ACC112 (cell line): ENCODE results near the gene CYS1.
"Not testable (repeated sequence)": the region's sequence is repeated elsewhere in the genome, so short reads cannot be mapped to it uniquely, and the experiment has no call there.

Experiments
- H2AFZ ChIP-seq: fragments of 200-600 bp; sonication (generic); one replicate; pipeline ENCODE4 v1.6.0; 2017; ENCODE audit warnings: antibody characterized with exemption, low read length; ENCODE audit not compliant: unreplicated experiment
- H3K27ac ChIP-seq: fragments of 200-600 bp; sonication (generic); 2 replicates; pipeline ENCODE4 v1.5.1; 2014; ENCODE audit warnings: low read depth, mild to moderate bottlenecking, antibody characterized with exemption, low read length, moderate library complexity
- H3K27me3 ChIP-seq: fragments of 200-600 bp; sonication (generic); 2 replicates; pipeline ENCODE4 v1.6.1; 2014; ENCODE audit warnings: mild to moderate bottlenecking, antibody characterized with exemption, low read length, moderate library complexity, mixed read lengths; ENCODE audit not compliant: insufficient read depth
- H3K36me3 ChIP-seq: fragments of 200-600 bp; sonication (generic); 2 replicates; pipeline ENCODE4 v1.6.1; 2016; ENCODE audit warnings: mild to moderate bottlenecking, antibody characterized with exemption, low read length, moderate library complexity, mixed read lengths; ENCODE audit not compliant: insufficient read depth
- H3K4me1 ChIP-seq: fragments of 200-600 bp; sonication (generic); one replicate; pipeline ENCODE4 v1.6.1; 2016; ENCODE audit warnings: low read length, mixed read lengths; ENCODE audit not compliant: insufficient read depth, unreplicated experiment, control insufficient read depth
- H3K4me3 ChIP-seq: fragments of 200-600 bp; sonication (generic); 2 replicates; pipeline ENCODE4 v1.5.1; 2014; ENCODE audit warnings: mild to moderate bottlenecking, low read depth, low read length
- H3K79me2 ChIP-seq: fragments of 200-600 bp; sonication (generic); one replicate; pipeline ENCODE4 v1.6.0; 2016; ENCODE audit warnings: low read length; ENCODE audit not compliant: control insufficient read depth, unreplicated experiment, insufficient read depth

CYS1 gene

GRCh38 chr2:10120158-10120876 lies 40.1 kb upstream of the CYS1 start:
- Histone ChIP-seq H3K4me3 (peak overlapping the region; percentile 93), H3K79me2 (peaks cover 36% of the 10 kb centered on the region), H3K4me1 (peaks cover 19% of the 10 kb centered on the region), H3K36me3 (no peaks in the 10 kb centered on the region), H3K27me3 (no peaks in the 10 kb centered on the region), H2AFZ (peak overlapping the region; percentile 68), H3K27ac (peak overlapping the region; percentile 87)

DNA sequence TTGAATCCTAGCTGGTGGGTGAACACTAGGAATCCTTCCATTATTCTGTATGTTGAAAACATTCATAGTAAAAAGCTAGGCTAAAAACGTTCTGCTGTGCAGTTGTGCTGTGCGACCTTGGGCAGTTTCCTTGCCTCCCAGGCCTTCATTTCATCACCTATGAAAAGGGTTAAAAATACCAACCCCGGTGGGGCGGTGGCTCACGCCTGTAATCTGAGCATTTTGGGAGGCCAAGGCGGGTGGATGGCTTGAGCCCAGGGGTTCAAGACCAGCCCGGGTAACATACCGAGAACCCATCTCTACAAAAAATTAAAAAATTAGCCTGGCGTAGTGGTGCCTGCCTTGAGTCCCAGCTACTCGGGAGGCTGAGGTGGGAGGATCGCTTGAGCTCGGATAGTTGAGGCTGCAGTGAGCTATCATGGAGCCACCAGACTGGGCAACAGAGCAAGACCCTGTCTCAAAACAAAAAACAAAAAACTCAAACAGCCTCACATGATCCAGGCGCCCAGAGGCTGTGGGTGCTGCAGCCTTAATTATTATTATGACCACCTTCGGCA lies 39.5 kb upstream of the CYS1 start:
- H3K27me3 ChIP-seq: no peaks in the 10 kb centered on the region
- H3K4me1 ChIP-seq: peaks cover 13% of the 10 kb centered on the region
- H3K4me3 ChIP-seq: peak overlapping the region; percentile 93
- peak overlapping the region; percentile 27 for H2AFZ ChIP-seq
- H3K27ac ChIP-seq: peak overlapping the region; percentile 87
- H3K36me3 ChIP-seq: no peaks in the 10 kb centered on the region
- peaks cover 30% of the 10 kb centered on the region for H3K79me2 ChIP-seq

- no peak overlapping the region for H2AFZ ChIP-seq
- H3K4me3 ChIP-seq: no peak overlapping the region
- H3K79me2 ChIP-seq: peaks cover 23% of the 10 kb centered on the region
- H3K4me1 ChIP-seq: peaks cover 9% of the 10 kb centered on the region
- no peaks in the 10 kb centered on the region for H3K27me3 ChIP-seq
- H3K27ac ChIP-seq: no peak overlapping the region
- no peaks in the 10 kb centered on the region for H3K36me3 ChIP-seq
Observed at GRCh38 chr2:10119027-10119325, 38.8 kb upstream of the CYS1 start.

GRCh38 chr2:10109311-10109710 lies 29.1 kb upstream of the CYS1 start:
- Histone ChIP-seq H3K27me3 (no peaks in the 10 kb centered on the region), H3K27ac (no peak overlapping the region), H3K79me2 (no peaks in the 10 kb centered on the region), H3K4me1 (no peaks in the 10 kb centered on the region), H3K4me3 (no peak overlapping the region), H2AFZ (no peak overlapping the region), H3K36me3 (no peaks in the 10 kb centered on the region)

GRCh38 chr2:10104906-10105305 lies 24.7 kb upstream of the CYS1 start:
- H2AFZ ChIP-seq, H3K79me2 ChIP-seq, H3K4me3 ChIP-seq, H3K27ac ChIP-seq, H3K27me3 ChIP-seq, H3K36me3 ChIP-seq, H3K4me1 ChIP-seq: not testable (repeated sequence)

- H2AFZ ChIP-seq: no peak overlapping the region
Observed at GRCh38 chr2:10103179-10103578, 23.0 kb upstream of the CYS1 start.

GRCh38 chr2:10101491-10101890 lies 21.3 kb upstream of the CYS1 start:
- H3K27ac ChIP-seq: no peak overlapping the region
- no peaks in the 10 kb centered on the region for H3K79me2 ChIP-seq
- H3K4me3 ChIP-seq: no peak overlapping the region
- no peaks in the 10 kb centered on the region for H3K27me3 ChIP-seq
- H3K36me3 ChIP-seq: no peaks in the 10 kb centered on the region
- H3K4me1 ChIP-seq: no peaks in the 10 kb centered on the region
- no peak overlapping the region for H2AFZ ChIP-seq

More at GRCh38 chr2:10103179-10103578, 23.0 kb upstream of the CYS1 start:
- Histone ChIP-seq H3K36me3 (no peaks in the 10 kb centered on the region), H3K4me1 (no peaks in the 10 kb centered on the region), H3K27ac (no peak overlapping the region), H3K79me2 (no peaks in the 10 kb centered on the region), H3K4me3 (no peak overlapping the region), H3K27me3 (no peaks in the 10 kb centered on the region)

DNA sequence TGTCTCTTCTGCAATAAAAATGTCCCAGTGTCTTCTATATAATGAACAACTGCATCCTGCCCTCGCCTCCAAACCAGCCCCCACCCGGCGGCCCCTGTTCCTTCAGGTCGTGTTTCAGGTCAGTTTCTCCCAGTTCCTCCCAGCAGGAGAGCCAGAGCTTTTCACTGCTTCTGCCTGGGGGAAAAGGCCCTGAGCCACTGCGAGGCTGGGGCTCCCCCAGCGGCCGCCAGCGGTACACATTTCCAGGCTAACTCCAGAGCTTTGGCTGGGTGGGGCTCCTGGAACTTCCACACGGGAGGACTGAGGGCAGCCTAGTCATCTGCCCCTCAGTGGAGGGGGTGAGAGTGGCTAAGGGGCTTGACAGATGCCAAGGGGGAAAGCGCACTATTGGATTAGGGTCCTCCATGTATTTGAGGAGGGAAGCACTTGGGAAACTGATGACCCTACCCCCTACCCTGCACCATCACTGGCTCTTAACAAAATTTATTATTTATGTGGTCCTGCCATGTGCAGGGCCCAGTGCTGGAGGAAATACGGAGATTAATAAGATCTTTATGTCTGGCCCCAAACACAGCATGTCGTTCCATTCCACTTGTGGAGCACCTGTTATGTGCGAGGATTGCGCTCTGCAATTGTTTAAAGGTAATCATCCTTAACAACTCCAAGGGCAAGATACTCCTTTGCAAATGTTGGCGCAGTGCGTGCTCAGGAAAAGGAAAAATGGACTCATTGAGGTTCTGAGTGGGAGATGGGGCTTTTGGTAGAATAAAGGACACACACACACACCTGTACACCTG lies 17.3 kb upstream of the CYS1 start:
- no peaks in the 10 kb centered on the region for H3K4me1 ChIP-seq
- H3K27me3 ChIP-seq: no peaks in the 10 kb centered on the region
- H3K79me2 ChIP-seq: no peaks in the 10 kb centered on the region
- H3K36me3 ChIP-seq: no peaks in the 10 kb centered on the region
- no peak overlapping the region for H3K27ac ChIP-seq
- H2AFZ ChIP-seq: no peak overlapping the region
- H3K4me3 ChIP-seq: no peak overlapping the region

- H2AFZ ChIP-seq: no peak overlapping the region
- no peaks in the 10 kb centered on the region for H3K79me2 ChIP-seq
- H3K27ac ChIP-seq: no peak overlapping the region
- peaks cover 7% of the 10 kb centered on the region; the same call in 1 of the 2 replicates for H3K27me3 ChIP-seq
- H3K4me1 ChIP-seq: no peaks in the 10 kb centered on the region
- no peaks in the 10 kb centered on the region for H3K36me3 ChIP-seq
- no peak overlapping the region for H3K4me3 ChIP-seq
Observed at GRCh38 chr2:10096641-10097040, 16.4 kb upstream of the CYS1 start.

DNA sequence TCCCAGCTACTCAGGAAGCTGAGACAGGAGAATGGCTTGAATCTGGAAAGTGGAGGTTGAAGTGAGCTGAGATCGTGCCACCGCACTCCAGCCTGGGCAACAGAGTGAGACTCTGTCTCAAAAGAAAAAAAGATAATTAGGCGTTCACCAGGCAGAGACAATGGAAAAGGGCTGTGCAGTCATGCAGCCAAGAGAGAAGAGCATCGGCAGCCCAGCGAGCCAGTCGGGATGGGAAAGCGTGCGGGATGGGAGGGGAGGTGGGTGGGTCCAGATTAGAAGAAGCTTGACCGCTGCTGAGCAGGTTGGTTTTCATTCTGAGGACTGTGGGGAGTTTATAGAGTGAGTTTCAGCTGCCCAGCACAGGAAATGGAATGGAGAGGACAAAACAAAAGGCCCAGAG lies 15.0 kb upstream of the CYS1 start:
- no peak overlapping the region for H3K4me3 ChIP-seq
- H3K36me3 ChIP-seq: no peaks in the 10 kb centered on the region
- no peak overlapping the region for H3K27ac ChIP-seq
- H3K4me1 ChIP-seq: no peaks in the 10 kb centered on the region
- H3K27me3 ChIP-seq: peaks cover 22% of the 10 kb centered on the region
- no peaks in the 10 kb centered on the region for H3K79me2 ChIP-seq
- no peak overlapping the region for H2AFZ ChIP-seq
